ENCODE measurements around the gene CREG2. TPM values are rescaled to one million over a fixed set of nuclear protein-coding genes. Genes with fewer than 3 reads are reported as not detected.

The CREG2 gene
- total and polyA plus RNA-seq, 8 donors = 0.05 to 0.37 TPM; not detected in 6

DNA sequence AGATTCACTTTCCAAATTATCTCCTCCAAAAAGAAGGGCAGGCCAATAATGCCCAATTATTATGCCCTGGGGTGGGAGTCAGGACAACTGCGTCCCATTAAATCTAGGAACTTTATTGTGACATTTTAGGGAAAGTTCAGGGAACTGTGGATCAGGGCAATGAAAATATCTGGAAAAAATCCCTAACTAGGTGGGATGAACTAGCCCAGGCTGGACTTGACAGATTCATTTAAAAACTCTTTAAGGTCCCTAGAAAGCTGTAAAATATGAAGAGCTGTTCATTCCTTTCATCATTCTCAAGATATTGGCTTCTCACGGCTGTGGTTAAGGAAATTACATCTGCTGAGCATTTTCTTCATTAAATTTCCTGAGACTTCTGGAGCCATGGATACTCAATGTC lies 8.2 kb downstream of the CREG2 start:
- Histone ChIP-seq H3K4me3 (no peak overlapping the region), H3K4me1 (no peaks in the 10 kb centered on the region), H3K36me3 (no peaks in the 10 kb centered on the region), H3K9me3 (no peaks in the 10 kb centered on the region), H3K27me3 (peaks cover 0 to 11% (median 0%) of the 10 kb centered on the region in 3 donors), H3K27ac (no peak overlapping the region)
- WGBS, 5 donors = 95 to 98% (median 97%) methylated on average over 2 of the region's 2 CpGs
- no peak for TF ChIP-seq POLR2A (IDR thresholded peaks at IDR 0.05)
- intact Hi-C loops (cut with DNase I; ENCODE audit: low total_unique reads) = no loop called here
- DNase-seq = no peak

DNA sequence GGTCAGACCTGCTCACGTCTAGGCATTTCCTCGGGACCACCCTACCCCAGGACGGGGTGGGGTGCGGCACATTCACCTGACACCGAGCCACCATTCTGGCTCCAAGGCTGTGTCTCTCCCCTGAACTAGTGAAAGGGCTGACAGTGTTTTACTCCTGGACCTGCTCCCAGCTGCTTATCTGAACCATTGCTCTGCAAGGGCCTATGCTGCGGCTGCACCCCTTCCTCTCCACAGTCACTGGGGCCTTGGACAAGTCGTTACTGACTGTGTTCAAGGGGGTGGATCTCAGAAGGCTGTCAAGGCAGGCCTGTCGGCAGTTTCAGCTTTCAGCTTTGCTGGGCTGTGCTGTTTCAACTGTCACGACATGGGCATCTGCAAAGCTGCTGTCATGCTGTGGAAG lies 11.7 kb downstream of the CREG2 start:
- Histone ChIP-seq H3K9me3 (no peaks in the 10 kb centered on the region), H3K27ac (no peak overlapping the region), H3K4me3 (no peak overlapping the region), H3K4me1 (no peaks in the 10 kb centered on the region), H3K36me3 (no peaks in the 10 kb centered on the region), H3K27me3 (no peaks in the 10 kb centered on the region)
- DNase-seq = no peak
- 29 to 55% (median 52%) methylated on average over 9 of the region's 9 CpGs for WGBS, 5 donors
- intact Hi-C loops (cut with DNase I; ENCODE audit: low total_unique reads) = no loop called here
- no peak for TF ChIP-seq POLR2AphosphoS5 (IDR thresholded peaks at IDR 0.05)
- no peak for TF ChIP-seq EP300 (IDR thresholded peaks at IDR 0.05)
- TF ChIP-seq, protein P1, sequence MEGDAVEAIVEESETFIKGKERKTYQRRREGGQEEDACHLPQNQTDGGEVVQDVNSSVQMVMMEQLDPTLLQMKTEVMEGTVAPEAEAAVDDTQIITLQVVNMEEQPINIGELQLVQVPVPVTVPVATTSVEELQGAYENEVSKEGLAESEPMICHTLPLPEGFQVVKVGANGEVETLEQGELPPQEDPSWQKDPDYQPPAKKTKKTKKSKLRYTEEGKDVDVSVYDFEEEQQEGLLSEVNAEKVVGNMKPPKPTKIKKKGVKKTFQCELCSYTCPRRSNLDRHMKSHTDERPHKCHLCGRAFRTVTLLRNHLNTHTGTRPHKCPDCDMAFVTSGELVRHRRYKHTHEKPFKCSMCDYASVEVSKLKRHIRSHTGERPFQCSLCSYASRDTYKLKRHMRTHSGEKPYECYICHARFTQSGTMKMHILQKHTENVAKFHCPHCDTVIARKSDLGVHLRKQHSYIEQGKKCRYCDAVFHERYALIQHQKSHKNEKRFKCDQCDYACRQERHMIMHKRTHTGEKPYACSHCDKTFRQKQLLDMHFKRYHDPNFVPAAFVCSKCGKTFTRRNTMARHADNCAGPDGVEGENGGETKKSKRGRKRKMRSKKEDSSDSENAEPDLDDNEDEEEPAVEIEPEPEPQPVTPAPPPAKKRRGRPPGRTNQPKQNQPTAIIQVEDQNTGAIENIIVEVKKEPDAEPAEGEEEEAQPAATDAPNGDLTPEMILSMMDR (IDR thresholded peaks at IDR 0.05) = no peak
- TF ChIP-seq POLR2A (IDR thresholded peaks at IDR 0.05) = no peak

DNA sequence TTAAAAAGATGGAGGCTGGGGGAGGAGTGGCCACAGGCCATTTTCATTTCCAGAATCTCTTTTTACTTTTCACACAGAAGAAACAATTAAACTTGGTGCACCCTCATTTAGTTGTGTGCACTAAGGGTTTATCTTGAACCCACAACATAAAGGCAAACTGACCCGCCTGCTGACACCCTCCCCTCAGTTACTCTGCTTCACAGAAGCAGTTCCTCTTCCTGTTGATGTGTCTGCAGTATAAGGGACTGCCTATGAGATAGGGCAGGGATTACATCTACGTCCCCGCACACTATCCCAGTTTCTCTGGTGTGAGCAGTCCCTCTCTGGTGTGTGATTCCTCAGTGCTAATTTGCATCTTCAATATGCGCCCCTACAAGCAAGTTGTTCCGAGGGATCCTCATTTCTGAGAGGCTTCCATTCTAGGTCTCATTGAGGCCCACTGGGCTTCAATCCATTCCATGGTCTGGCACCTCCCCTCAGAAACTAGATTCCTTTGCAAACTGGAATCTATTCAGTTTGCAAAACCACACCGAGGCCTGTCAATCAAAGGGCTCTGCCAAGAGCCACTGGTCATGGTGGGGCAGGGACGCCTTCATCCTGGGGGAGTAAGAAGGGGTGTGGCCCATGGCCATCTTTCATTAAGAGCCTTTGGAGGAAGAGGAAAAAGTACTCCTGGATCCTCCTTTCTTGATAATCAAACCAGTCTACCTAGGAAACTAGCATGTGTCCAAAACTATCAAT lies 12.3 kb downstream of the CREG2 start:
- 75 to 95% (median 81%) methylated on average over 7 of the region's 7 CpGs for WGBS, 5 donors
- no peaks in the 10 kb centered on the region for H3K27me3 ChIP-seq
- H3K9me3 ChIP-seq = no peaks in the 10 kb centered on the region
- H3K4me3 ChIP-seq = no peak overlapping the region
- H3K4me1 ChIP-seq = no peaks in the 10 kb centered on the region
- intact Hi-C loops (cut with DNase I; ENCODE audit: low total_unique reads) = no loop called here
- no peaks in the 10 kb centered on the region for H3K36me3 ChIP-seq
- TF ChIP-seq POLR2A (IDR thresholded peaks at IDR 0.05) = no peak
- TF ChIP-seq, protein P1 (IDR thresholded peaks at IDR 0.05) = no peak
- TF ChIP-seq POLR2AphosphoS5 (IDR thresholded peaks at IDR 0.05) = no peak
- TF ChIP-seq EP300 (IDR thresholded peaks at IDR 0.05) = no peak
- no peak for DNase-seq
- no peak overlapping the region for H3K27ac ChIP-seq

GRCh38 chr2:101372792-101373191 lies 14.5 kb downstream of the CREG2 start:
- no peak overlapping the region for H3K27ac ChIP-seq
- 59 to 77% (median 66%) methylated on average over 1 of the region's 1 CpG for WGBS, 5 donors
- no peaks in the 10 kb centered on the region for H3K27me3 ChIP-seq
- H3K4me3 ChIP-seq = no peak overlapping the region
- H3K4me1 ChIP-seq = no peaks in the 10 kb centered on the region
- no peaks in the 10 kb centered on the region for H3K36me3 ChIP-seq
- no peaks in the 10 kb centered on the region for H3K9me3 ChIP-seq
- intact Hi-C loops (cut with DNase I; ENCODE audit: low total_unique reads) = no loop called here
- TF ChIP-seq EP300 (IDR thresholded peaks at IDR 0.05) = no peak
- no peak for DNase-seq

DNA sequence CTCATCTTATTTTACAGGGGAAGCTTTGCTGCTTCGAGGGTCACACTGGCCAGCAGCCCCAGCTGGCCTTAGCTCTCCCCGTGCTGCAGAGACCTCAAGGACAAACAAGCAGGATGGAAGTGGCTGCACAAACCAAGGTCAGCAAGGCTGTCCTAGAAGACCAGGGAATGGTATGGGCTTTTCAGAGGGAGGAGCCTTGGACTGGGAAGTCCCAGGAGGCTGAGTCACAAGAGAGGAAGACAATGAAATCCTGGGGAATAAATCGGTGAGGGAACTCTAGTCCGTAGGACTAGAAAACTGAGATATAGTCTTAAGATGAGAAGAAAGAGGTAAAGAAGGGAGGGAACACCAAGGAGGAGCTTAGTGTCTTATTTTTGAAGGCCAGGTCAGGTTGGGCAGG lies 15.7 kb downstream of the CREG2 start:
- 72 to 78% (median 74%) methylated on average over 3 to 4 of the region's 4 CpGs for WGBS, 5 donors
- no peaks in the 10 kb centered on the region for H3K9me3 ChIP-seq
- no peaks in the 10 kb centered on the region for H3K4me1 ChIP-seq
- H3K27me3 ChIP-seq = no peaks in the 10 kb centered on the region
- no peak overlapping the region for H3K4me3 ChIP-seq
- no peak for DNase-seq
- no peaks in the 10 kb centered on the region for H3K36me3 ChIP-seq
- H3K27ac ChIP-seq = no peak overlapping the region
- TF ChIP-seq POLR2AphosphoS5 (IDR thresholded peaks at IDR 0.05) (no peak), POLR2A (IDR thresholded peaks at IDR 0.05) (no peak), EP300 (IDR thresholded peaks at IDR 0.05) (no peak)
- TF ChIP-seq, protein P1 (IDR thresholded peaks at IDR 0.05) = no peak
- intact Hi-C loops (cut with DNase I; ENCODE audit: low total_unique reads) = no loop called here
